PC-3 (cell line): Measurements from ENCODE around the gene SLC16A12.

Experiments used
- CTCF ChIP-seq: fragments of 300-600 bp; sonication (generic); conservative IDR thresholded peaks from 2 replicates; pipeline ENCODE4 v1.5.1; 2017; ENCODE audit warnings: antibody characterized with exemption, low read depth, mild to moderate bottlenecking, low read length
- EZH2 ChIP-seq: fragments of 300-600 bp; sonication (generic); IDR thresholded peaks from one replicate; pipeline ENCODE4 v1.6.1; 2017; ENCODE audit warnings: antibody characterized with exemption, mild to moderate bottlenecking, low read length; ENCODE audit not compliant: unreplicated experiment

DNA sequence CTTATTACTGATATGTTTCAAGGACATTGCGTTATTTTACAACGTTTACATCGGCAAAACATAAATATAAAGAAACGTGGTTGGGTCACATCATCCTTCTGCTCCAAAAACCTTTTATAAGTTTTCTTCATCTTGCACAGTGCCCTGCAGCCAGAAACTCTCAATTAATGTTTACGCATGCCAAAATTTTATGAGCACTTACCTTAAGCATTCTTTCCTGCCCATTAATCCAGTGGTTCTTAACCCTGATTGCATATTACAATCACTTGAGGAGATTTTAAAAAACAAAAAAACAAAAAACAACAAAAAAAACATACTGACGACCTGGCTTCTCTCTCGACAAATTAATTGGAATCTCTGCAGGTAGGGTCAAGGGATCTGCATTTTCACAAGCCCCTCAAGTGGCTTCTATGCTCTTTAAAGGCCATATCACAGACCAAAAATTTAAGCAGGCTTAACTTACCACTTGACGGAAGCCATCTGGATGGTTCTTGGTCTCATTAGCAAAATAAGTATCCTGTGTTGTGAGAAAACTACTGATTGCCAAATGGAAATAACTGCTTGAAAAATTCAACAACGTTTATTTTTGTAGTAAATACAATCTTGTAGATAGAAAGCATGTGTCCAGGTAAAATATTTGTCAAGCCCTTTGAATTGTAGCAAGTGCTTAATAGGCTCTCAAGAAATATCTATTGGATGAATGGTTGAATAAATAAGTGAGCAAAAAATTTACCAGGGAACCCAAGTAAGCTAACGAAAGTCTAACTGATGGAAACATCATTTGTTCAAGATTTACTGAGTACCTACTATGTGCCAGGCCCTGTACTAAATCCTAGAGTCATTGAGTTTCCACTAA lies 30.9 kb upstream of the SLC16A12 start:
- TF ChIP-seq CTCF (no peak), EZH2 (no peak)
